HG02973 (cell line): ENCODE measurements around the gene GALNT2.
A peak's percentile ranks its signal among the peaks of the same experiment; 100 is the strongest.

ENCODE experiments used
- ATAC-seq: cut with Tn5 transposase; IDR thresholded peaks from one replicate; pipeline ENCODE4 v1.9.1; 2021; ENCODE audit warnings: moderate library complexity; ENCODE audit not compliant: unreplicated experiment

Gene GALNT2

GRCh38 chr1:230066466-230067404, at the start of gene GALNT2:
TSS of gene GALNT2 (plus strand) at chr1:230067238. CDS start at chr1:230067281, 43 bp downstream.
- peak; percentile 83 for ATAC-seq

- no peak for ATAC-seq
Measured at GRCh38 chr1:230020451-230020850, 46.6 kb upstream of the GALNT2 start.

GRCh38 chr1:230022666-230023380, 44.2 kb upstream of the GALNT2 start:
- no peak for ATAC-seq

- no peak for ATAC-seq
Measured at GRCh38 chr1:230025686-230026085, 41.4 kb upstream of the GALNT2 start.

- ATAC-seq: no peak
Measured at GRCh38 chr1:230026139-230026538, 40.9 kb upstream of the GALNT2 start.

GRCh38 chr1:230026572-230026971, 40.5 kb upstream of the GALNT2 start:
- ATAC-seq: no peak

- ATAC-seq: no peak
Measured at GRCh38 chr1:230028602-230029223, 38.3 kb upstream of the GALNT2 start.

- ATAC-seq: no peak
Measured at GRCh38 chr1:230029244-230029941, 37.6 kb upstream of the GALNT2 start.

- ATAC-seq: no peak
Measured at GRCh38 chr1:230030122-230030821, 36.8 kb upstream of the GALNT2 start.

GRCh38 chr1:230031131-230031530, 35.9 kb upstream of the GALNT2 start:
- no peak for ATAC-seq

- ATAC-seq: no peak
Measured at GRCh38 chr1:230032516-230033281, 34.3 kb upstream of the GALNT2 start.

- no peak for ATAC-seq
Measured at GRCh38 chr1:230037261-230037660, 29.8 kb upstream of the GALNT2 start.

GRCh38 chr1:230040440-230040839, 26.6 kb upstream of the GALNT2 start:
- no peak for ATAC-seq

- no peak for ATAC-seq
Measured at GRCh38 chr1:230043081-230043480, 24.0 kb upstream of the GALNT2 start.

GRCh38 chr1:230044729-230045128, 22.3 kb upstream of the GALNT2 start:
- no peak for ATAC-seq

GRCh38 chr1:230047114-230047865, 19.7 kb upstream of the GALNT2 start:
- no peak for ATAC-seq

GRCh38 chr1:230048322-230048721, 18.7 kb upstream of the GALNT2 start:
- ATAC-seq: no peak

- ATAC-seq: no peak
Measured at GRCh38 chr1:230048922-230049321, 18.1 kb upstream of the GALNT2 start.

- ATAC-seq: no peak
Measured at GRCh38 chr1:230049731-230050130, 17.3 kb upstream of the GALNT2 start.
